K562 (cell line): ENCODE results near the gene CASKIN2. TPM values are rescaled to one million over a fixed set of nuclear protein-coding genes. Genes with fewer than 3 reads are reported as not detected.

ENCODE experiments used
- CBX5 ChIP-seq: IDR thresholded peaks from 2 replicates; pipeline ENCODE4 v1.6.1; 2014; ENCODE audit warnings: low read depth, borderline replicate concordance
- FOXP4 ChIP-seq: sonication (generic); formaldehyde crosslinking; IDR thresholded peaks from 2 replicates; pipeline ENCODE4 v1.8.0; 2022; ENCODE audit warnings: mild to moderate bottlenecking, missing genetic modification reagents, borderline replicate concordance
- HEY1 ChIP-seq: fragments of 250-450 bp; sonication (Bioruptor Pico); IDR thresholded peaks from 2 replicates; pipeline ENCODE4 v1.5.0; 2020; ENCODE audit warnings: mild to moderate bottlenecking, moderate library complexity, borderline replicate concordance
- JUND ChIP-seq, 2 experiments: IDR thresholded peaks; 2 replicates in 1 of 2; 3 replicates in 1 of 2; pipeline ENCODE4 v1.6.1; 2011; ENCODE audit warnings: borderline replicate concordance in 2 of 2, low read depth in 2 of 2, low read length in 2 of 2, improper control_type of control experiment in 1 of 2, missing biosample characterization in 1 of 2, missing genetic modification characterization in 1 of 2, missing genetic modification reagents in 1 of 2
- NCOA6 ChIP-seq: fragments of 450-650 bp; IDR thresholded peaks from 2 replicates; pipeline ENCODE4 v1.6.1; 2017; ENCODE audit warnings: mild to moderate bottlenecking
- NFIX ChIP-seq: fragments of 250-450 bp; sonication (Bioruptor Pico); IDR thresholded peaks from 2 replicates; pipeline ENCODE4 v1.4.0; 2020; ENCODE audit warnings: low read depth, mild to moderate bottlenecking, moderate library complexity
- NKRF ChIP-seq: fragments of 450-650 bp; IDR thresholded peaks from 2 replicates; pipeline ENCODE4 v1.6.1; 2016; ENCODE audit warnings: borderline replicate concordance
- OTX1 ChIP-seq: fragments of 450-650 bp; formaldehyde crosslinking; IDR thresholded peaks from 2 replicates; pipeline ENCODE4 v1.4.0; 2022; ENCODE audit warnings: mild to moderate bottlenecking
- RBBP5 ChIP-seq: fragments of 200-600 bp; sonication (generic); IDR thresholded peaks from 2 replicates; pipeline ENCODE4 v1.6.1; 2012; ENCODE audit warnings: borderline replicate concordance, mild to moderate bottlenecking, low read length, control low read depth, inconsistent platforms; ENCODE audit not compliant: insufficient read depth, poor library complexity, severe bottlenecking
- SMARCB1 ChIP-seq: IDR thresholded peaks from 2 replicates; pipeline ENCODE4 v1.6.1; 2011; ENCODE audit warnings: improper control_type of control experiment, low read depth; ENCODE audit not compliant: insufficient read length
- STAG1 ChIP-seq: sonication (generic); formaldehyde crosslinking; IDR thresholded peaks from 2 replicates; pipeline ENCODE4 v1.5.0; 2020; ENCODE audit warnings: missing genetic modification reagents, borderline replicate concordance
- TBL1XR1 ChIP-seq, 2 experiments: IDR thresholded peaks; 2 replicates each; pipeline ENCODE4 v1.6.1; 2012; ENCODE audit warnings: improper control_type of control experiment in 2 of 2, low read length in 2 of 2, mild to moderate bottlenecking in 1 of 2
- TCF7 ChIP-seq: sonication (generic); IDR thresholded peaks from 2 replicates; pipeline ENCODE4 v1.6.1; 2016; ENCODE audit warnings: antibody characterized with exemption, borderline replicate concordance
- TFAP4 ChIP-seq: sonication (generic); formaldehyde crosslinking; IDR thresholded peaks from 2 replicates; pipeline ENCODE4 v1.8.0; 2022; ENCODE audit warnings: missing genetic modification reagents, mild to moderate bottlenecking, moderate library complexity, borderline replicate concordance
- ZBTB11 ChIP-seq, 3 experiments: fragments of 200-800 bp in 1 of 3; fragments of 250-450 bp in 1 of 3; fragments of 450-650 bp in 1 of 3; sonication (Bioruptor Pico) in 1 of 3; sonication (Bioruptor generic) in 1 of 3; formaldehyde crosslinking in 1 of 3; IDR thresholded peaks; 2 replicates each; pipeline versions ENCODE4 v1.6.1 to v1.8.0; 2016 to 2022; ENCODE audit warnings: mild to moderate bottlenecking in 2 of 3, missing genetic modification characterization in 2 of 3, missing compliant biosample characterization in 1 of 3, moderate library complexity in 1 of 3
- ZBTB7A ChIP-seq: IDR thresholded peaks from 2 replicates; pipeline ENCODE4 v1.6.1; 2011; ENCODE audit warnings: low read depth, mild to moderate bottlenecking, low read length, moderate library complexity, borderline replicate concordance; ENCODE audit not compliant: control insufficient read depth
- ZNF143 ChIP-seq: sonication (generic); formaldehyde crosslinking; IDR thresholded peaks from 2 replicates; pipeline ENCODE4 v1.9.0; 2022; ENCODE audit warnings: mild to moderate bottlenecking, missing genetic modification reagents
- ZNF507 ChIP-seq: conservative IDR thresholded peaks from 2 replicates; pipeline ENCODE4 v1.6.1; 2017; ENCODE audit warnings: missing genetic modification characterization, missing compliant biosample characterization
- polyA plus RNA-seq, 8 experiments: library from polyadenylated mRNA; depleted of rRNA in 4 of 8; stranded (reverse) in 5 of 8; unstranded in 3 of 8; fragments of >200 nt; fragmentation: Nextera tagmentation in 2 of 8; fragmentation: Illumina TruSeq in 1 of 8; extraction: Ambion mirVana in 2 of 8; extraction: Trizol in 1 of 8; gene quantifications; 2 replicates each; pipeline versions ENCODE4 v1.2.1 to v1.2.3, GENCODE V29; 2011 to 2014; ENCODE audit warnings: inconsistent platforms in 1 of 8, missing spikeins in 1 of 8
- total RNA-seq, 7 experiments: library from RNA; depleted of rRNA in 6 of 7; stranded (reverse); fragments of >200 nt in 6 of 7; fragmentation: Illumina TruSeq in 2 of 7; extraction: Trizol in 2 of 7; gene quantifications; 2 replicates each; pipeline versions ENCODE4 v1.2.1 to v1.2.3, GENCODE V29; 2011 to 2021; ENCODE audit warnings: low replicate concordance in 1 of 7

Gene CASKIN2
- total and polyA plus RNA-seq, 9 of the 15 experiments (the other 6 are each of a cell fraction or from before 2014, with no cell fraction given), result 0.01 to 12.2 (median 2.1) TPM

GRCh38 chr17:75514919-75515495, 330 bp downstream of the CASKIN2 start (continued):
- TF ChIP-seq FOXP4, result no peak
- TF ChIP-seq TFAP4, result no peak
- TF ChIP-seq STAG1 (CRISPR knock-in tag), result no peak
- TF ChIP-seq TCF7, result no peak
- TF ChIP-seq CBX5, result no peak
- no peak for TF ChIP-seq ZNF143 (CRISPR knock-in tag)
- TF ChIP-seq JUND (IDR thresholded peaks at IDR 0.05; ENCODE audit: borderline replicate concordance, low read depth, low read length), result no peak
- TF ChIP-seq JUND (tag; IDR thresholded peaks at IDR 0.05; ENCODE audit: borderline replicate concordance, low read depth, low read length), result no peak
- peak; percentile 59 for TF ChIP-seq ZBTB7A
- no peak for TF ChIP-seq HEY1 (CRISPR knock-in tag)
- TF ChIP-seq NFIX (CRISPR knock-in tag), result no peak
- no peak for TF ChIP-seq SMARCB1
- TF ChIP-seq ZBTB11 (CRISPR knock-in tag; IDR thresholded peaks at IDR 0.05), result no peak
- TF ChIP-seq NCOA6, result no peak
- TF ChIP-seq ZNF507 (tag), result no peak
- TF ChIP-seq OTX1 (CRISPR knock-in tag), result no peak
- TF ChIP-seq TBL1XR1 (IDR thresholded peaks at IDR 0.05; ENCODE audit: low read length in 2 of 2), result no peak
- peak; percentile 9 for TF ChIP-seq RBBP5
- no peak for TF ChIP-seq NKRF
